ENCODE results near the gene BAK1. TPM values are rescaled to one million over a fixed set of nuclear protein-coding genes. Genes with fewer than 3 reads are reported as not detected.

BAK1 gene
- polyA plus RNA-seq, 3 donors: 27.8 to 41.5 (median 34.0) TPM

DNA sequence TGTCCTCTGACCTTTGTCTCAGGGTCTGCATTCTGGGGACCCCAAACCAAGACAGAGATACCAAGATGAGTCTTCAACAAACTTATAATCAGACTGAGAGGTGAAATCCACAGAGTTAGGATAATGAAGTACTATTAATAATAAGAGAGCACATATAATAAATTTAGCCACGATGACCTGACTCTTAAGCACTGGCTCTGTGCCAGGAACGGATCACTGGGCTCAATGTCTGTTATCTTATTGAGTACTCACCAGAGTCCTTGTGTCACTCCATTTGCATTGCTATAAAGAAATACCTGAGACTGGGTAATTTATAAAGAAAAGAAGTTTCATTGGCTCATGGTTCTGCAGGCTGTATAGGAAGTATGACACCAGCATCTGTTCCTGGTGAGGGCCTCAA is 22.1 kb upstream of the BAK1 start:
- intact Hi-C loops (cut with micrococcal nuclease): no loop called here
- no peak for DNase-seq
- no peaks in the 10 kb centered on the region for H3K9me3 ChIP-seq (replicated peaks in 1 of 2; ENCODE audit: control insufficient read depth in 1 of 2, insufficient read depth in 1 of 2, low read length in 2 of 2)
- no peaks in the 10 kb centered on the region for H3K79me2 ChIP-seq (ENCODE audit: insufficient read depth, low read length)
- H3K9ac ChIP-seq (ENCODE audit: insufficient read depth, low read length, poor library complexity, severe bottlenecking): no peak overlapping the region
- no peak overlapping the region for H3K4me2 ChIP-seq (replicated peaks; ENCODE audit: extremely low read depth, low read length, poor library complexity, severe bottlenecking)
- Mint-ChIP-seq H3K27ac (no peak overlapping the region), H3K27me3 (ENCODE audit: low read depth in 3 of 3) (peaks cover 1 to 3% (median 2%) of the 10 kb centered on the region in 3 donors), H3K36me3 (no peaks in the 10 kb centered on the region), H3K4me1 (peaks cover 8% of the 10 kb centered on the region), H3K4me3 (no peak overlapping the region), H3K9me3 (peaks cover 0 to 6% (median 0%) of the 10 kb centered on the region in 7 donors)
- H3K4me1 ChIP-seq (ENCODE audit: control insufficient read depth in 1 of 2, insufficient read depth in 2 of 2, low read length in 2 of 2): peaks cover 13% of the 10 kb centered on the region in 2 donors
- H3K27me3 ChIP-seq (ENCODE audit: control insufficient read depth in 2 of 2, insufficient read depth in 2 of 2, low read length in 2 of 2): no peaks in the 10 kb centered on the region
- no peaks in the 10 kb centered on the region for H3K36me3 ChIP-seq (replicated peaks in 1 of 2; ENCODE audit: control insufficient read depth in 1 of 2, insufficient read depth in 2 of 2, low read length in 2 of 2)
- H2AFZ ChIP-seq (ENCODE audit: insufficient read depth, low read depth, low read length, poor library complexity, severe bottlenecking): no peak overlapping the region
- H4K20me1 ChIP-seq (ENCODE audit: insufficient read depth, low read length): no peaks in the 10 kb centered on the region
- WGBS (ENCODE audit: insufficient coverage): no CpG with 5 or more reads among the region's 2 CpGs
- no peak overlapping the region for H3K4me3 ChIP-seq (replicated peaks in 1 of 3; ENCODE audit: low read depth in 2 of 3, low read length in 3 of 3)
- H3K27ac ChIP-seq (ENCODE audit: low read depth in 1 of 2, low read length in 2 of 2): no peak overlapping the region
- TF ChIP-seq, protein P1, sequence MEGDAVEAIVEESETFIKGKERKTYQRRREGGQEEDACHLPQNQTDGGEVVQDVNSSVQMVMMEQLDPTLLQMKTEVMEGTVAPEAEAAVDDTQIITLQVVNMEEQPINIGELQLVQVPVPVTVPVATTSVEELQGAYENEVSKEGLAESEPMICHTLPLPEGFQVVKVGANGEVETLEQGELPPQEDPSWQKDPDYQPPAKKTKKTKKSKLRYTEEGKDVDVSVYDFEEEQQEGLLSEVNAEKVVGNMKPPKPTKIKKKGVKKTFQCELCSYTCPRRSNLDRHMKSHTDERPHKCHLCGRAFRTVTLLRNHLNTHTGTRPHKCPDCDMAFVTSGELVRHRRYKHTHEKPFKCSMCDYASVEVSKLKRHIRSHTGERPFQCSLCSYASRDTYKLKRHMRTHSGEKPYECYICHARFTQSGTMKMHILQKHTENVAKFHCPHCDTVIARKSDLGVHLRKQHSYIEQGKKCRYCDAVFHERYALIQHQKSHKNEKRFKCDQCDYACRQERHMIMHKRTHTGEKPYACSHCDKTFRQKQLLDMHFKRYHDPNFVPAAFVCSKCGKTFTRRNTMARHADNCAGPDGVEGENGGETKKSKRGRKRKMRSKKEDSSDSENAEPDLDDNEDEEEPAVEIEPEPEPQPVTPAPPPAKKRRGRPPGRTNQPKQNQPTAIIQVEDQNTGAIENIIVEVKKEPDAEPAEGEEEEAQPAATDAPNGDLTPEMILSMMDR (IDR thresholded peaks at IDR 0.05): no peak

DNA sequence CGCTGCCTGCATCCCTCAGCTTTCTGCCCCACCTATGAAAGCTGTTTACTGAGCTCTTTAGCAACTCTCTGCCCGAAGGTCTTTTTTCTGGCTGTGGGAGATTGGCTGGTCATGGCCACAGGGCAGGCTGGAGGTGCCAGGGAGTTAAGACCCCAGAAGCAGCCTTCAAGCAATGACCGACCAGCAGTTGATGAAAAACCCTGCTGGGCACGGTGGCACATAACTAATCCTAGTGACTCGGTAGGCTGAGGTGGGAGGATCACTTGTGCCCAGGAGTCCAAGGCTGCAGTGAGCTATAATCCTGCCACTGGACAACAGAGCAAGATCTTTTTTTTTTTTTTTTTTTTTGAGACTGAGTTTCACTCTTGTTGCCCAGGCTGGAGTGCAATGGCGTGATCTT is 20.7 kb upstream of the BAK1 start:
- Histone ChIP-seq H4K20me1 (ENCODE audit: insufficient read depth, low read length) (no peaks in the 10 kb centered on the region), H2AFZ (ENCODE audit: insufficient read depth, low read depth, low read length, poor library complexity, severe bottlenecking) (no peak overlapping the region), H3K4me2 (replicated peaks; ENCODE audit: extremely low read depth, low read length, poor library complexity, severe bottlenecking) (no peak overlapping the region), H3K27me3 (ENCODE audit: control insufficient read depth in 2 of 2, insufficient read depth in 2 of 2, low read length in 2 of 2) (no peaks in the 10 kb centered on the region), H3K4me1 (ENCODE audit: control insufficient read depth in 1 of 2, insufficient read depth in 2 of 2, low read length in 2 of 2) (peaks cover 13% of the 10 kb centered on the region in 2 donors), H3K4me3 (replicated peaks in 1 of 3; ENCODE audit: low read depth in 2 of 3, low read length in 3 of 3) (no peak overlapping the region), H3K9ac (ENCODE audit: insufficient read depth, low read length, poor library complexity, severe bottlenecking) (no peak overlapping the region), H3K79me2 (ENCODE audit: insufficient read depth, low read length) (no peaks in the 10 kb centered on the region), H3K9me3 (replicated peaks in 1 of 2; ENCODE audit: control insufficient read depth in 1 of 2, insufficient read depth in 1 of 2, low read length in 2 of 2) (no peaks in the 10 kb centered on the region), H3K27ac (ENCODE audit: low read depth in 1 of 2, low read length in 2 of 2) (no peak overlapping the region), H3K36me3 (replicated peaks in 1 of 2; ENCODE audit: control insufficient read depth in 1 of 2, insufficient read depth in 2 of 2, low read length in 2 of 2) (no peaks in the 10 kb centered on the region)
- Mint-ChIP-seq H3K4me1 (peaks cover 8% of the 10 kb centered on the region), H3K27me3 (ENCODE audit: low read depth in 3 of 3) (peaks cover 1 to 5% (median 2%) of the 10 kb centered on the region in 3 donors), H3K36me3 (no peaks in the 10 kb centered on the region), H3K27ac (no peak overlapping the region), H3K9me3 (peaks cover 0 to 6% (median 0%) of the 10 kb centered on the region in 7 donors), H3K4me3 (no peak overlapping the region)
- TF ChIP-seq, protein P1 (IDR thresholded peaks at IDR 0.05): no peak
- 100% methylated on average over 1 of the region's 6 CpGs for WGBS (ENCODE audit: insufficient coverage)
- DNase-seq: no peak
- intact Hi-C loops (cut with micrococcal nuclease): no loop called here
